RWPE2 (cell line): Measurements from ENCODE around the gene CHN2.

Experiments
- ATAC-seq: fragments of 200-7000 bp; cut with Tn5 transposase; 3 replicates; pipeline ENCODE4 v1.9.1; 2021; ENCODE audit warnings: low read depth
- DNase-seq: peaks from one replicate; pipeline ENCODE4 v3.0.0-alpha.2; 2020; ENCODE audit warnings: low spot score
- H3K27ac ChIP-seq: fragments of 450-650 bp; 2 replicates; pipeline ENCODE4 v1.5.1; 2017; ENCODE audit warnings: mild to moderate bottlenecking; ENCODE audit not compliant: poor library complexity, severe bottlenecking
- H3K27me3 ChIP-seq: fragments of 250-450 bp; sonication (Bioruptor Pico); 2 replicates; pipeline ENCODE4 v1.5.1; 2021; ENCODE audit warnings: mild to moderate bottlenecking, moderate library complexity; ENCODE audit not compliant: insufficient read depth, poor library complexity, severe bottlenecking
- H3K36me3 ChIP-seq: fragments of 250-450 bp; sonication (Bioruptor Pico); 2 replicates; pipeline ENCODE4 v1.5.1; 2020; ENCODE audit warnings: low read depth, mild to moderate bottlenecking, moderate library complexity
- H3K4me1 ChIP-seq: fragments of 250-450 bp; sonication (Bioruptor Pico); 2 replicates; pipeline ENCODE4 v1.5.1; 2021; ENCODE audit warnings: mild to moderate bottlenecking, moderate library complexity; ENCODE audit not compliant: insufficient read depth, poor library complexity, severe bottlenecking
- H3K4me3 ChIP-seq: fragments of 250-450 bp; sonication (Bioruptor Pico); 2 replicates; pipeline ENCODE4 v1.5.1; 2021; ENCODE audit warnings: mild to moderate bottlenecking, moderate library complexity; ENCODE audit not compliant: severe bottlenecking
- H3K9me3 ChIP-seq: fragments of 250-450 bp; sonication (Bioruptor Pico); 2 replicates; pipeline ENCODE4 v1.5.1; 2021; ENCODE audit warnings: mild to moderate bottlenecking, moderate library complexity; ENCODE audit not compliant: severe bottlenecking
- CTCF ChIP-seq: fragments of 450-650 bp; IDR thresholded peaks from one replicate; pipeline ENCODE4 v1.5.1; 2017; ENCODE audit warnings: mild to moderate bottlenecking, moderate library complexity; ENCODE audit not compliant: poor library complexity, severe bottlenecking

Gene CHN2

GRCh38 chr7:29359482-29360093 is 165.0 kb downstream of the CHN2 start:
- H3K4me1 ChIP-seq = peaks cover 3% of the 10 kb centered on the region
- H3K36me3 ChIP-seq = no peaks in the 10 kb centered on the region
- H3K4me3 ChIP-seq = no peak overlapping the region
- H3K27ac ChIP-seq = no peak overlapping the region
- TF ChIP-seq CTCF = no peak
- no peaks in the 10 kb centered on the region for H3K27me3 ChIP-seq
- no peak for DNase-seq
- no peaks in the 10 kb centered on the region for H3K9me3 ChIP-seq
- no peak for ATAC-seq

- H3K27me3 ChIP-seq = no peaks in the 10 kb centered on the region
- H3K9me3 ChIP-seq = no peaks in the 10 kb centered on the region
- peaks cover 3% of the 10 kb centered on the region for H3K4me1 ChIP-seq
- DNase-seq (no peak), ATAC-seq (no peak)
- no peaks in the 10 kb centered on the region for H3K36me3 ChIP-seq
- no peak overlapping the region for H3K27ac ChIP-seq
- H3K4me3 ChIP-seq = no peak overlapping the region
- TF ChIP-seq CTCF = no peak
Measured at GRCh38 chr7:29360633-29361625, 166.4 kb downstream of the CHN2 start.

- Histone ChIP-seq H3K27ac (no peak overlapping the region), H3K4me3 (no peak overlapping the region), H3K9me3 (no peaks in the 10 kb centered on the region), H3K36me3 (no peaks in the 10 kb centered on the region), H3K27me3 (no peaks in the 10 kb centered on the region), H3K4me1 (peaks cover 3% of the 10 kb centered on the region)
- DNase-seq (no peak), ATAC-seq (no peak)
- TF ChIP-seq CTCF = no peak
Measured at GRCh38 chr7:29362380-29362779, 167.8 kb downstream of the CHN2 start.

GRCh38 chr7:29363636-29364425 is 169.3 kb downstream of the CHN2 start:
- DNase-seq (no peak), ATAC-seq (peak; percentile 73)
- Histone ChIP-seq H3K36me3 (no peaks in the 10 kb centered on the region), H3K27ac (no peak overlapping the region), H3K4me1 (peaks cover 3% of the 10 kb centered on the region), H3K4me3 (no peak overlapping the region), H3K9me3 (no peaks in the 10 kb centered on the region), H3K27me3 (no peaks in the 10 kb centered on the region)
- TF ChIP-seq CTCF = no peak
